Adrenal gland (tissue), 19 donors: ENCODE data around the gene MT1F. TPM values are rescaled to one million over a fixed set of nuclear protein-coding genes. Genes with fewer than 3 reads are reported as not detected.
A peak's percentile ranks its signal among the peaks of the same experiment; 100 is the strongest.

Experiments
- DNase-seq, 7 donors: peaks; one replicate each; pipeline ENCODE4 v3.0.0-alpha.2; 2019 to 2020
- H3K27ac ChIP-seq, 5 donors: fragments of 200-600 bp; sonication (generic) in 4 of 5; 1 replicate in 3 of 5; 2 replicates in 2 of 5; pipeline versions ENCODE4 v1.5.1 to v1.8.0; 2016 to 2020; ENCODE audit warnings: mild to moderate bottlenecking in 1 of 5
- H3K27me3 ChIP-seq: fragments of 200-600 bp; 2 replicates; pipeline ENCODE4 v1.8.0; 2021
- H3K36me3 ChIP-seq, 2 donors: fragments of 200-600 bp; replicated peaks in 1 of 2; 1 replicate in 1 of 2; 2 replicates in 1 of 2; pipeline versions ENCODE4 v1.5.1 to v1.8.0; 2018 to 2022
- H3K4me1 ChIP-seq, 2 donors: fragments of 200-600 bp; replicated peaks in 1 of 2; 1 replicate in 1 of 2; 2 replicates in 1 of 2; pipeline versions ENCODE4 v1.5.1 to v1.8.0; 2018 to 2021
- H3K4me3 ChIP-seq, 4 donors: fragments of 200-600 bp; sonication (generic) in 3 of 4; one replicate each; pipeline ENCODE4 v1.5.1; 2016 to 2018
- H3K9me3 ChIP-seq, 3 donors: fragments of 200-600 bp; sonication (generic) in 1 of 3; replicated peaks in 1 of 3; 1 replicate in 2 of 3; 2 replicates in 1 of 3; pipeline versions ENCODE4 v1.5.1 to v1.8.0; 2016 to 2021
- CTCF ChIP-seq, 6 experiments: fragments of 450-650 bp in 4 of 6; fragments of 200-600 bp in 2 of 6; sonication (generic) in 1 of 6; IDR thresholded peaks; 1 replicate in 5 of 6; 2 replicates in 1 of 6; pipeline versions ENCODE4 v1.5.1 to v1.8.0; 2016 to 2021; ENCODE audit warnings: antibody characterized with exemption in 6 of 6, mild to moderate bottlenecking in 2 of 6, moderate library complexity in 1 of 6
- POLR2A ChIP-seq, 2 donors: fragments of 450-650 bp; IDR thresholded peaks; one replicate each; pipeline ENCODE4 v1.6.1; 2017; ENCODE audit warnings: antibody characterized with exemption in 2 of 2, mild to moderate bottlenecking in 2 of 2, moderate library complexity in 1 of 2
- WGBS, 4 donors: extraction: QIAGEN DNeasy Blood & Tissue Kit in 2 of 4; methylation state at CpG; one replicate each; pipeline versions ENCODE4 v1.1.5 to v1.1.7; 2013 to 2017; 5-methylcytosine and 5-hydroxymethylcytosine counted together
- intact Hi-C, 2 donors: fragments of 100-400 bp; cut with DNase I; formaldehyde crosslinking; loops; one replicate each; pipeline versions ENCODE4 v1.14.1 to v1.15.0; 2022 to 2023
- long read RNA-seq, 10 donors: library from polyadenylated mRNA in 3 of 10; unstranded in 2 of 10; stranded (forward) in 1 of 10; transcript quantifications; one replicate each; pipeline ENCODE4 v2.0.0 and lab custom pipeline, GENCODE V29; 2021 to 2026
- polyA plus RNA-seq, 3 donors: library from polyadenylated mRNA; stranded (reverse); fragments of 200-250 nt in 2 of 3; fragments of 350-450 nt in 1 of 3; fragmentation: Illumina TruSeq in 1 of 3; extraction: RNeasy Lipid Tissue Mini Kit (QIAGEN cat#74804) in 1 of 3; gene quantifications; one replicate each; pipeline ENCODE4 v1.2.3, GENCODE V29; 2013 to 2014
- total RNA-seq, 9 donors: library from RNA; depleted of rRNA in 4 of 9; stranded (reverse); fragments of >200 nt in 4 of 9; fragments of 120-200 nt in 1 of 9; fragmentation: NEBNext Ultra II Directional in 1 of 9; extraction: Animal tissue kit (Norgen Biotek cat#: 25700) in 1 of 9; gene quantifications; one replicate each; pipeline versions ENCODE4 v1.1.0 to v1.2.4, GENCODE V29; 2013 to 2023
- donor health status: healthy with polysubstance abuse.
- donor health status: Bipolar disorder and iron deficiency.
- donor health status: DM: yes; HTN: yes; CAD: no.
- donor health status: DM: no; HTN: no; CAD: no.
- donor health status: DM: no; HTN: no; CAD: no.
- donor health status: DM: yes; HTN: yes; CAD: no.

The MT1F gene
- 100 to 1,000 TPM in 1 of 9 donors, 10 to 100 TPM in 8; 10.8 to 204 (median 37.4) TPM for total RNA-seq
- polyA plus RNA-seq: 100 to 1,000 TPM in 1 of 3 donors, 10 to 100 TPM in 2; 46.1 to 107 (median 73.6) TPM
- long read RNA-seq, donor 1, transcript MT1F-201 (3 exons, 690 nt): major isoform, 39 of 49 reads
- long read RNA-seq, donor 1, transcript MT1F-202 (1 exons, 1,573 nt): minor isoform, 10 of 49 reads
- long read RNA-seq, donor 1, partial matches to known transcripts: 0 of 49 reads
- long read RNA-seq, donor 1, other reads (novel, unspliced or antisense): 0 of 49 reads
- long read RNA-seq, donor 2, transcript MT1F-201 (3 exons, 690 nt): major isoform, 12 of 15 reads
- long read RNA-seq, donor 2, partial matches to known transcripts: 0 of 15 reads
- long read RNA-seq, donor 2, other reads (novel, unspliced or antisense): 0 of 15 reads
- long read RNA-seq, donor 3, transcript MT1F-202 (1 exons, 1,573 nt): minor isoform, 13 of 37 reads
- long read RNA-seq, donor 3, transcript MT1F-201 (3 exons, 690 nt): major isoform, 23 of 37 reads
- long read RNA-seq, donor 3, partial matches to known transcripts: 0 of 37 reads
- long read RNA-seq, donor 3, other reads (novel, unspliced or antisense): 0 of 37 reads
- long read RNA-seq, donor 4, transcript MT1F-201 (3 exons, 690 nt): major isoform, 32 of 34 reads
- long read RNA-seq, donor 4, partial matches to known transcripts: 0 of 34 reads
- long read RNA-seq, donor 4, other reads (novel, unspliced or antisense): 1 of 34 reads
- long read RNA-seq, donor 5, transcript MT1F-201 (3 exons, 690 nt): major isoform, 41 of 48 reads
- long read RNA-seq, donor 5, partial matches to known transcripts: 2 of 48 reads
- long read RNA-seq, donor 5, other reads (novel, unspliced or antisense): 0 of 48 reads
- long read RNA-seq, donor 6, transcript MT1F-201 (3 exons, 690 nt): major isoform, 7 of 7 reads
- long read RNA-seq, donor 6, partial matches to known transcripts: 0 of 7 reads
- long read RNA-seq, donor 6, other reads (novel, unspliced or antisense): 0 of 7 reads
- long read RNA-seq, donor 7, transcript MT1F-201 (3 exons, 690 nt): major isoform, 12 of 15 reads
- long read RNA-seq, donor 7, partial matches to known transcripts: 0 of 15 reads
- long read RNA-seq, donor 7, other reads (novel, unspliced or antisense): 0 of 15 reads
- long read RNA-seq, donor 8, transcript MT1F-201 (3 exons, 690 nt): major isoform, 41 of 52 reads
- long read RNA-seq, donor 8, transcript MT1F-202 (1 exons, 1,573 nt): minor isoform, 9 of 52 reads
- long read RNA-seq, donor 8, partial matches to known transcripts: 0 of 52 reads
- long read RNA-seq, donor 8, other reads (novel, unspliced or antisense): 0 of 52 reads
- long read RNA-seq, donor 9, transcript MT1F-201 (3 exons, 690 nt): major isoform, 13 of 17 reads
- long read RNA-seq, donor 9, partial matches to known transcripts: 0 of 17 reads
- long read RNA-seq, donor 9, other reads (novel, unspliced or antisense): 0 of 17 reads
- long read RNA-seq, donor 10, transcript MT1F-201 (3 exons, 690 nt): major isoform, 12 of 15 reads
- long read RNA-seq, donor 10, partial matches to known transcripts: 0 of 15 reads
- long read RNA-seq, donor 10, other reads (novel, unspliced or antisense): 0 of 15 reads

- Histone ChIP-seq H3K4me1 (peaks cover 3 to 15% of the 10 kb centered on the region in 2 donors), H3K9me3 (no peaks in the 10 kb centered on the region), H3K27me3 (no peaks in the 10 kb centered on the region), H3K36me3 (no peaks in the 10 kb centered on the region), H3K4me3 (peak within 1 kb of the TSS in 2 of 4 donors; percentile 18 to 79), H3K27ac (peak within 1 kb of the TSS; percentile 27 to 96 (median 60))
- DNase-seq: peak; percentile 91 to 98 (median 96)
- 0 to 1% (median 0%) methylated on average over 12 to 46 of the region's 46 CpGs for WGBS, 4 donors
- intact Hi-C loops: no loop called here
- TF ChIP-seq CTCF (IDR thresholded peaks at IDR 0.05) (no peak), POLR2A (IDR thresholded peaks at IDR 0.05) (peak; percentile 17 to 65)
Observed at GRCh38 chr16:56657555-56658326, at the start of gene MT1F. Gene MT1F (plus strand): TSS chr16:56657959. CDS start chr16:56658059, 100 bp downstream.

- Histone ChIP-seq H3K4me1 (peaks cover 49 to 55% of the 10 kb centered on the region in 2 donors), H3K27me3 (no peaks in the 10 kb centered on the region), H3K9me3 (no peaks in the 10 kb centered on the region), H3K36me3 (no peaks in the 10 kb centered on the region), H3K27ac (peak within 1 kb of the TSS; percentile 90 to 100 (median 99)), H3K4me3 (peak within 1 kb of the TSS; percentile 36 to 87 (median 54))
- peak; percentile 95 to 98 (median 97) for DNase-seq
- 4 to 12% (median 4%) methylated on average over 22 to 62 of the region's 62 CpGs for WGBS, 4 donors
- intact Hi-C loops: loop anchor here in 1 of 2 donors (10.0 kb wide), 1 partner anchor 97 kb away; no protein-coding TSS in a partner anchor
- TF ChIP-seq CTCF (IDR thresholded peaks at IDR 0.05) (no peak), POLR2A (IDR thresholded peaks at IDR 0.05) (peak; percentile 97 to 100)
Observed at GRCh38 chr16:56608043-56608875, 49.5 kb upstream of the MT1F start, which contains the start of gene MT2A. Gene MT2A (plus strand): TSS chr16:56608584. CDS start chr16:56608656, 72 bp downstream.
